Measurements from ENCODE around the gene NAXD.

The NAXD gene

DNA sequence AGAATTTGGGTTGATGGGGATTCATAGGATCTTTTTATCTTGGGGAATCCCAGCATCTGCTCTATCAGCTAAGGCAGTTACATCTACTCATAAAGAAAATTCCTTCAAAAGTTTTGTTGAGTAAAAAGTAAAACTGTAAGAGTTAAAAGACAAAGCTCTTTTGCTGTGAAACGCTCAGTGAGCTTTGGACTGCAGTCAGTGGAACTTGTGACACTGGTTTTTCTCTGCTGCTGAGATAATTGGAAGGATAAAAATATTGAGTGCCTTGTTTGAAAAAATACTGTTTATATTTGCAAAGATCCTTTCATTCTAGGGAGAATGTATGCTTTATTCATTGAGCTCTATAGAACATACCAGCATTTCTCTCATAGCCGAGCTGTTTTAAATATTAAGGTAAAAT lies 5.3 kb downstream of the NAXD start:
- Histone ChIP-seq H3K4me3 (no peak overlapping the region), H3K27ac (no peak overlapping the region)
- DNase-seq (ENCODE audit: low spot score): no peak
- TF ChIP-seq, protein P1, sequence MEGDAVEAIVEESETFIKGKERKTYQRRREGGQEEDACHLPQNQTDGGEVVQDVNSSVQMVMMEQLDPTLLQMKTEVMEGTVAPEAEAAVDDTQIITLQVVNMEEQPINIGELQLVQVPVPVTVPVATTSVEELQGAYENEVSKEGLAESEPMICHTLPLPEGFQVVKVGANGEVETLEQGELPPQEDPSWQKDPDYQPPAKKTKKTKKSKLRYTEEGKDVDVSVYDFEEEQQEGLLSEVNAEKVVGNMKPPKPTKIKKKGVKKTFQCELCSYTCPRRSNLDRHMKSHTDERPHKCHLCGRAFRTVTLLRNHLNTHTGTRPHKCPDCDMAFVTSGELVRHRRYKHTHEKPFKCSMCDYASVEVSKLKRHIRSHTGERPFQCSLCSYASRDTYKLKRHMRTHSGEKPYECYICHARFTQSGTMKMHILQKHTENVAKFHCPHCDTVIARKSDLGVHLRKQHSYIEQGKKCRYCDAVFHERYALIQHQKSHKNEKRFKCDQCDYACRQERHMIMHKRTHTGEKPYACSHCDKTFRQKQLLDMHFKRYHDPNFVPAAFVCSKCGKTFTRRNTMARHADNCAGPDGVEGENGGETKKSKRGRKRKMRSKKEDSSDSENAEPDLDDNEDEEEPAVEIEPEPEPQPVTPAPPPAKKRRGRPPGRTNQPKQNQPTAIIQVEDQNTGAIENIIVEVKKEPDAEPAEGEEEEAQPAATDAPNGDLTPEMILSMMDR (IDR thresholded peaks at IDR 0.05): no peak

DNA sequence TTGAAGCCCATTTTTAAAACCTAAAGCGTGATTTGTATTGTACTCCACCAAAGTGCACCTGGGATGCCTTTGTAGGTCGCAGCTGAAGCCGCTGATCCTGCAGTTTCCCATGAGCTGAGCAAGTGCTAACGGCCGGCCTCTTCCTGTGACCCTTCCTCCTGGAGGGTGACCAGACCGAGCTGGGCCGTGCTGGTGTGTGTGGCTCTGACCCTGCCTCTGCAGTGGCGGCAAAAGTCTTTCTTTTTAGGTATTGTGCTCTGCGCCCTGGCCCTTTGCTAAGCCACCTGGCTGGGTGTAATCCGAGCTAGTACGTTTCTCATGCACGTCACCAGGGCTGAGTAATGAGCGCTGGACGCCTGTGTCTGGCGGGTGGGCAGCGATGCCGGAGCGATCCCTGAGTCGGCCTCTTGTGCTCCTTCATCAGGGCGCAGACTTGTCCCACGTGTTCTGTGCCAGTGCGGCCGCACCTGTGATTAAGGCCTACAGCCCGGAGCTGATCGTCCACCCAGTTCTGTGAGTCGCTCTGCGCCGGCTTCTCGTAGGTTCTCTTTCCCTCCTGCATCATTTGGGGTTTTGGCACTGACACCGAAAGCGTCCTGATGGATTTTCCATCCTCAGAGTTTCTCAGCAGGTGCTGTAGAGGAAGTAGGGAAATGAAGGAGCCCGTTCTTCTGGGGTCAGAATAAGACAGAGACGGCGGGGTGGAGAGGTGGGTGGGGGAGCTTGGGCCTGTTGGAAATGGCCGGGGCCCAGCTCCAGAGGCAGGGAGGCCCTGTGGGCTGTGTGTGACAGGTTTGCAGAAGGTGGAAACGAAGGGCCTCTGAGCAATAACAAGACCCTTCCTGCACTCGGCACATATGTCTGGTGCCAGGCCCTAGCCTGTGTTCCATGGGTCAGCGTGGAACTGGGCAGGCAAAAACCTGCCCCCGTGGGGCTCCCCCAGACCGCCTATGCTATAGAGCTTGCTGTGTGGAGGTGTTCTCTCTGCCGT lies 9.7 kb downstream of the NAXD start:
- TF ChIP-seq, protein P1 (IDR thresholded peaks at IDR 0.05): no peak
- no peak for DNase-seq (ENCODE audit: low spot score)
- Histone ChIP-seq H3K4me3 (no peak overlapping the region), H3K27ac (no peak overlapping the region)

DNA sequence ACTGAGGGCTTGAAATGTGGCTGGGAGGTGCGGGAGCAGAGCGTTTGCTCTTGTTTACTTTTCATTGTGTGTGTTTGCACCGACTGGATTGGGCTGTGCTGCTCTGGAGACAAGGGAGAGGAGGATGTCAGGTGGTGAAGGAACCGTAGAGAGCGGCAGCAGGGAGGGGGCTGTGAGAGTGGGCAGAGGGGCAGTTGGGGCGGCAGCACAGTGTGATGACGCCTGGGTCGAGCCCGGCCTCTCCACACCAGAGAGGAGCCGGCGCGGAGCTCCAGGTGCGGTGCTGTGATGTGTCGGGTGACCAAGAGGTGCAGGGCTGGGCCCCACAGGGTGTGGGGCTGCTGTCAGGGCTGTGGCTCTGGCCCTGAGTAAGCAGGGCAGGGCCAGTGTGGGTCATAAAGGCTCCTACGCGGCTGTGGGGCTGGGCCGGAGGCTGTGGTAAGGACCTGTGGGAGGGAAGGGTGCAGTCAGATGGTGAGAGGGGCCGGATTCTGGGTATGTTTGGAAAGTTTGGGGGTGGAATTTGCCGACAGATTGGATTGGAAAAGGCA lies 10.5 kb downstream of the NAXD start:
- no peak for DNase-seq (ENCODE audit: low spot score)
- TF ChIP-seq, protein P1 (IDR thresholded peaks at IDR 0.05): no peak
- Histone ChIP-seq H3K4me3 (no peak overlapping the region), H3K27ac (no peak overlapping the region)

DNA sequence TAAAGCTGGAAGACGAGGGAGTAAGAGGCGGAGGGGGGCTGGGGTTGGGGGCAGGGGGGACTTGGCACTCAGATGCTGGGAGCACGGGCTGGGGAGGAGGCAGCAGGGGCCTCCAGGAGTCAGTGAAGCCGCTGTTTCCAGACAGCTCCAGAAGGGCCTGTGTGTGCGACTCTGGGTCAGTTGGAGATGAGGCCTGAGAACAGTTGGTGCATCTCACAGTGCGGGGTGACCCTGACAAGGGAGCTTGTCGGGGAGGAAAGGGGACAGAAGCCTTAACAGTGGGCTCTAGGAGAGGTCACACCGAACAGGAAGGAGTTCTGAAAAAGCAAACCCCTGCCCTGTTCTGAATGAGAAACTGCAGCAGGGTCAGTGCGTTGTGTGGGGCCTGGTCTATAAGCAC lies 11.2 kb downstream of the NAXD start:
- no peak overlapping the region for H3K4me3 ChIP-seq
- DNase-seq (ENCODE audit: low spot score): no peak
- H3K27ac ChIP-seq: no peak overlapping the region
- TF ChIP-seq, protein P1 (IDR thresholded peaks at IDR 0.05): no peak

DNA sequence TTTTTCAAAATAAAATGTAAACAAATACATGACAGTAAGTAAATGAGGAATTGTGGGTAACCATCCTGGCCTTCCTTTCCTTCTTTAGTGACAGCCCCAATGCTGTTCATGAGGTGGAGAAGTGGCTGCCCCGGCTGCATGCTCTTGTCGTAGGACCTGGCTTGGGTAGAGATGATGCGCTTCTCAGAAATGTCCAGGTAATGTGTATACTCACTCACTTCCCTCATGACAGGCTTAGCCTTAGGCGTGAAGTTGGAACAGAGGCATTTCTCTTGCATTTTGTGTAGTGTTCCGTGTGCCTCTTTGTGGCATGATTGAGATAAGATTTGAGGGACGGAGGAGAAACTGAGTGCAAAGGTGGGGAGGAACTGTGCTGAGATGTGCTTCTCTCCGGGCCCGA lies 12.0 kb downstream of the NAXD start:
- no peak for DNase-seq (ENCODE audit: low spot score)
- Histone ChIP-seq H3K27ac (no peak overlapping the region), H3K4me3 (no peak overlapping the region)
- TF ChIP-seq, protein P1 (IDR thresholded peaks at IDR 0.05): no peak

DNA sequence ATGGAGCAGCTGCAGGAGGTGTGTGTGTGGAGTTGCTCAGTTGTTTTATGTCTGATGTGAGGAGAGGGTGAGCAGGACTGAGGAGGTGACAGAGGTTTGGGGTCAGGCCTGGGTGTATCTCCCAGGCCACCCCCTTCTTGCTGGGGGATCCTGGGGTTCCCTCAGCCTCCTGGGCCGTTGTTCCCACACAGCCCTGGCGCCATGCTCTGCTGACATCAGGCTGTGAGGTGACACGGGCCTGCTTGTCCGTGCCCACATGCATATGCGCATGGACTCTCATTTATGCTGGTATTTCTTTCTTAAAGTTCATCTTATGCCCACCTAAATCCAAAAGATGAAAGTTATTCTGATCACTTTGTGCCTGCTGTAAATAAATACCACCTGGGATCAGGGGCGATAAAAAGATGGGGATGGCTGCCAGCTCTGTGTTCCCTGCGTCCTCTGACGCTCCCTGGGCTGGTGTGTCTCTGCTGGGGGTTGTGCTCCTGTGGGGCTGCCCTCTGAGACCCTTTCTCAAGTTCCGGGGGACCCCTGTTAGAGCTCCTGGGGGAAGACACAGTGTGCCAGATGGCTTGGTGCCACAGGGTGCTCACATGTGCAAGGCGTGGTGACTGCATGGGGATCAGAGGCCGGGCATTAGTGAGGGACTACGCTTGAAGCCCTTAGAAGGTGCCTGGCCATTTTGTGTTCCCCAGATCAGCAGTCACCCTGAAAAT lies 12.6 kb downstream of the NAXD start:
- H3K27ac ChIP-seq: no peak overlapping the region

More for the DNA sequence above, 12.6 kb downstream of the NAXD start:
- TF ChIP-seq, protein P1 (IDR thresholded peaks at IDR 0.05): no peak
- DNase-seq (ENCODE audit: low spot score): no peak
- H3K4me3 ChIP-seq: no peak overlapping the region
